ENCODE results near the gene FAM180B.
"Not testable (repeated sequence)": the region's sequence is repeated elsewhere in the genome, so short reads cannot be mapped to it uniquely, and the experiment has no call there.

The FAM180B gene, protein sequence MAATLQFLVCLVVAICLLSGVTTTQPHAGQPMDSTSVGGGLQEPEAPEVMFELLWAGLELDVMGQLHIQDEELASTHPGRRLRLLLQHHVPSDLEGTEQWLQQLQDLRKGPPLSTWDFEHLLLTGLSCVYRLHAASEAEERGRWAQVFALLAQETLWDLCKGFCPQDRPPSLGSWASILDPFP

DNA sequence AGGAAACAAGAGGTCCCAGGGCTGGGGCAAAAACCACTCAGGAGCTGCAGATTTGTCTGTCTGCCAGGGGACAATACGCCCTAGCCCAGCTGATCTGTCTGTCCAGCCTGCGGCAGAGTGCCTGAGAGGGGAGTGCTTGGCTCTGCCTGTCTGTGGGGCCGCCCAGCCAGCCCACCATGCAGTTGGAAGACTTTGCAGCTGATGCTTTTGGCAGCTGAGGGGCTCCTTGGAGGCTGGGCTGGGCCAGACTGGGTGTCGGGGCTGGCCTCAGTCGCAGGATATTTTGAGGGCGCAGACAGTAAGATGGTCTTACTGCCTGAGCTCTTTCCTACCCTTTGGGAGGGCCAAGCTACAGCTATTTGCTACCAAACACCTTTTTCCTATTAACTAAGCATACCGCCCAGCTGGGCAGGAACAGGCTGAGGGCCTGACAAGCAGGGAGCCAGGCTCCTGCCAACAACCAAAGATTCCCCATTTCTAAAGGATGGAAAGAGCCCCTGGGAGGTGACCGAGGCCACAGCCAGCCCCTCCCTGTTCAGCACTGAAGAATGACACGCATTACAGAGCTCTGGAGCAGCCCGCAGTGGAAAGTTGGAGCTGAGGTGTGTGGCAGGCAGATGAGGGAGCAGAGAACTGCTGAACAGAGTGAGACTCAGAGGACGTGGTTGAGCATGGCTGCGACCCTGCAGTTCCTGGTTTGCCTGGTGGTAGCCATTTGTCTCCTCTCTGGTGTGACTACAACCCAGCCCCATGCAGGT, at the start of gene FAM180B:
Gene FAM180B (plus strand): TSS at position 581 of the 758 bp plus-strand sequence. CDS start 91 bp downstream, at position 672.
- no peak for DNase-seq

GRCh38 chr11:47536915-47537314, 49.6 kb upstream of the FAM180B start:
- no peak for DNase-seq

- no peak for DNase-seq
These were observed 47.5 kb upstream of the FAM180B start for GRCh38 chr11:47538741-47539565.

DNA sequence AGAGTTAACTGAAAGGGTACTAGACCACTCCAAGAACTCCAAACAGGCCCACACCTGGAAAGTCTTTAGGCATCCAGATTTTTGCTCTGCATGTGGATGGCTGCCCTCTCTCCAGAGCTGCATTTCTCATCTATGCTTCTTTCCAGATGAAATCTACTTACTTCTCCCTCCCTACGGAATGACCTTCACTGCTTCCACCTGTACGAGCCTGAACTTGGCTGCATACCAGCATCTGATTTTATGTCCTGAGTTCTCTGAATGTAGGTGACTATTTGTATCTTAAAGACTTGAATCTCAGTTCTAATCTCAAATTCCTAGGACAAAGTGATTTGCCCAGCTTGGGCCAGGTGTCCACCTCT, 46.8 kb upstream of the FAM180B start:
- DNase-seq = no peak

- DNase-seq = no peak
These were observed 45.4 kb upstream of the FAM180B start for GRCh38 chr11:47541070-47541469.

- no peak for DNase-seq
These were observed 41.2 kb upstream of the FAM180B start for GRCh38 chr11:47545298-47545697.

DNA sequence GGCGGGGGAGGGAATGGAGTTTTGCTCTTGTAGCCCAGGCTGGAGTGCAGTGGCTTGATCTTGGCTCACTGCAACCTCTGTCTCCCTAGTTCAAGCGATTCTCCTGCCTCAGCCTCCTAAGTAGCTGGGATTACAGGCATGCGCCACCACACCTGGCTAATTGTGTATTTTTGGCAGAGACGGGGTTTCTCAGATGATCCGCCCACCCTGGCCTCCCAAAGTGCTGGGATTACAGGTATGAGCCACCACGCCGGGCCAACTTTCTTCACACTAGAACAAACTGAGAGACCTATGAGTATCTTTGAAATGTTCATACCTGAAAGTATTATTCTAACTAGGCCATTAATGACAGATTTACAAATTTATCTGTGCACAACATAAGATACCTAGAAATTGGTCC, 40.2 kb upstream of the FAM180B start:
- not testable (repeated sequence) for DNase-seq

- no peak for DNase-seq
These were observed 36.0 kb upstream of the FAM180B start for GRCh38 chr11:47550288-47551047.

- DNase-seq = no peak
These were observed 35.4 kb upstream of the FAM180B start for GRCh38 chr11:47551086-47551485.

- no peak for DNase-seq
These were observed 34.4 kb upstream of the FAM180B start for GRCh38 chr11:47552056-47552565.

DNA sequence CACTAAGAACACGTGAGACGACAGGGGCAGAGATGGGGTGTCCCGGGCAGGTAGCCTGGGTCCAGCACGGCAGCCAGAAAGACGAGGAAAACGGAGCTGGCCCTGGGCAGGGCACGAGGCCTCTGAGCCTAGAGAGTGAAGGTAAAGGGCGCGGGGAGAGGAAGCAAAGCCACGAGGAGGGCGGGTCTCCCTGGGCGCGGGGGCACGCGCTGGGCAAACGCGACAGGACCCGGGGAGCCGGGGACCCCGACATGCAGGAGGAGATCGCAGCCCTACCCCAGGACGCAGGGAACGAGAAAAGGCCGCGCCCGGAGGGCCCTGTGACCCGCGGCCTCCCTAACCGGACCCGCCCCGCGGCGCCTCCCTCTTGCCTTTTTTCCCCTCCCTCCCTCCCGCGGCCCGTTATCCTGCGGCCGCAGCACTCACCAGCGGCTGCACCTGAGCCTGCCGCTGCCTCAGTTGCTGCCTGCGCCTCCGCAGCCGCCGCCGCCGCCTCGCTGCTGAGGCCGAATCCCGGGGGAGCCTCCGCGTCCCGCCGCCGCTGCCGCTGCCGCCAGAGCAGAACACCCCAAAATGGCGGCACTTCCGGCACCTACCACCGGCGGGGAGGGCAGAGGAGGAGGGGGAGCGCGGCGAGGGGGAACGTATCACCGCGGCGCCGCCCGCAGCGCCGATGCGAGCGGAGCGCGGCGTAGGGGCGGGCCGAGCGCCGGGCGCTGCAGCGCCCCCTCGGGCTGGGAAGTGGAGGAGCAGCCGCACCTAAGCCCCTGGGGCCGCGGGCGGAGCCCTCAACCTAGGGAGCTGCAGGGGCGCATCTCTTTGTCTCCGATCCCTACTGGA, 33.7 kb upstream of the FAM180B start, which contains the start of gene CELF1:
Gene CELF1 (minus strand): TSS at position 567 of the 840 bp plus-strand sequence. CDS start 53,609 bp downstream, outside the sequence.
- DNase-seq = peak; percentile 90

DNA sequence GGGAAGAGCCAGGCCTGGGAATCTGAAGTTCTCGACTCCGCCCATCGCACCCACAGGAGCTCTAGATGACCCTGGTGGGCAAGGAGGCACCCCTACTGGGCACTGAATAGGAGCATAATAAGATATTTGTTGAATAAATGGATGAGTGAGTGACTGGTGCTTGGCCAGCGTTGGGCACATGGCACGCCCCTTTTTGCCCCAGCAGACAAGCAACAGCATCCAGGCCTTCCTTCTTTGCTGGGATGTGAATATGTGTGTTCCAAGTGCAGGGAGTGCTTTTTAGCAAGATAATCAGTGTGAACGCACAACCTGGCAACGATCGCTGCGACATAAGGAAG, 33.1 kb upstream of the FAM180B start:
- DNase-seq = no peak

GRCh38 chr11:47557004-47557403, 29.5 kb upstream of the FAM180B start:
- not testable (repeated sequence) for DNase-seq

- DNase-seq = no peak
These were observed 27.8 kb upstream of the FAM180B start for GRCh38 chr11:47558695-47559094.

GRCh38 chr11:47560426-47560825, 26.1 kb upstream of the FAM180B start:
- DNase-seq = no peak

GRCh38 chr11:47562393-47562792, 24.1 kb upstream of the FAM180B start:
- not testable (repeated sequence) for DNase-seq

- DNase-seq = not testable (repeated sequence)
These were observed 22.1 kb upstream of the FAM180B start for GRCh38 chr11:47564366-47564765.

GRCh38 chr11:47564933-47565339, 21.5 kb upstream of the FAM180B start:
- DNase-seq = no peak

- DNase-seq = peak; percentile 62
These were observed 20.9 kb upstream of the FAM180B start, which contains the start of gene PTPMT1 for GRCh38 chr11:47565340-47566148. TSS of gene PTPMT1 (plus strand) at chr11:47565599. CDS start at chr11:47565623, 24 bp downstream.

DNA sequence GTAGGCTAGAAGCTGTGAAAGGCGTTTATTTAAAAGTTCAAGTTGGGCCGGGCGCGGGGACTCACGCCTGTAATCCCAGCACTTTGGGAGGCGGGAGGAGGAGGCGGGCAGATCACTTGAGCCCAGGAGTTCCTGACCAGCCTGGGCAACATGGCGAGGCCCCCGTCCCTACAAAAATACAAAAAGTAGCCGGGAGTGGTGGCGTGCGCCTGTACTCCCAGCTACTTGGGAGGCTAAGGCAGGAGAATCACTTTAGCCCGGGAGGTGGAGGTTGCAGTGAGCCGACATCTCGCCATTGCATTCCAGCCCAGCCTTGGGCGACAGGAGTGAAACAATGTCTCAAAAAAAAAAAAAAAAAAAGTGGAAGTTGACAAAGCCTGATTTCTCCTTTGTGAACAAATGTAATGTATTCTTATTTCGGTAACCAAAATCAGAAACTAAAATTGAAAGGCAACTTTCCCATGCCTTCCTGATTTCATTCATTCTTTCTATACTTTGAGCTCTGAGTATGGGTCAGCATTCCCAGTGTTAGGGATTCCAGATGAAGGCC, 20.3 kb upstream of the FAM180B start:
- DNase-seq = no peak
